Pancreas (tissue), 10 donors: ENCODE measurements around the gene PRR23E. TPM values are rescaled to one million over a fixed set of nuclear protein-coding genes. Genes with fewer than 3 reads are reported as not detected.

Source experiments
- ATAC-seq, 4 donors: fragments of 200-7000 bp; cut with Tn5 transposase; one replicate each; pipeline versions ENCODE4 v1.8.0 to v1.9.1; 2020; ENCODE audit warnings: mild to moderate bottlenecking in 4 of 4, moderate library complexity in 4 of 4
- DNase-seq, 6 donors: peaks; one replicate each; pipeline ENCODE4 v3.0.0-alpha.2; 2020
- FAIRE-seq: peaks from 2 replicates; lab custom pipeline; 2012; peaks lifted over from hg19 to GRCh38; lab: Jason Lieb, UNC
- H3K27ac ChIP-seq, 4 donors: fragments of 200-600 bp; sonication (generic); 1 replicate in 3 of 4; 2 replicates in 1 of 4; pipeline versions ENCODE4 v1.5.0 to v1.8.0; 2020
- H3K27me3 ChIP-seq, 4 donors: fragments of 200-600 bp; one replicate each; pipeline ENCODE4 v1.8.0; 2021
- H3K36me3 ChIP-seq, 3 donors: fragments of 200-600 bp; sonication (generic) in 1 of 3; one replicate each; pipeline versions ENCODE4 v1.5.0 to v1.8.0; 2020 to 2021
- H3K4me1 ChIP-seq, 3 donors: fragments of 200-600 bp; one replicate each; pipeline ENCODE4 v1.8.0; 2021
- H3K4me3 ChIP-seq, 4 donors: fragments of 200-600 bp; sonication (generic) in 2 of 4; one replicate each; pipeline versions ENCODE4 v1.5.0 to v1.8.0; 2020 to 2021
- H3K9me3 ChIP-seq, 4 donors: fragments of 200-600 bp; one replicate each; pipeline ENCODE4 v1.8.0; 2021
- CTCF ChIP-seq, 4 donors: fragments of 200-600 bp; sonication (generic) in 3 of 4; IDR thresholded peaks; one replicate each; pipeline versions ENCODE4 v1.5.0 to v1.8.0; 2021; ENCODE audit warnings: antibody characterized with exemption in 4 of 4
- WGBS, 2 donors: extraction: QIAGEN DNeasy Blood & Tissue Kit; methylation state at CpG; one replicate each; pipeline ENCODE4 v1.1.7; 2013; 5-methylcytosine and 5-hydroxymethylcytosine counted together
- intact Hi-C, 3 donors: fragments of 100-400 bp; cut with DNase I; formaldehyde crosslinking; loops; one replicate each; pipeline versions ENCODE4 v1.11.1 to v1.14.2; 2022
- polyA plus RNA-seq, 2 donors: library from polyadenylated mRNA; stranded (reverse); fragments of 200-250 nt; gene quantifications; one replicate each; pipeline ENCODE4 v1.2.3, GENCODE V29; 2013
- total RNA-seq, 6 donors: library from RNA; stranded (reverse); fragmentation: NEBNext Ultra II Directional in 4 of 6; extraction: Animal tissue kit (Norgen Biotek cat#: 25700) in 4 of 6; gene quantifications; one replicate each; pipeline versions ENCODE4 v1.2.1 to v1.2.4, GENCODE V29; 2021 to 2023
- donor health status: healthy with polysubstance abuse.
- donor health status: DM: no; HTN: no; CAD: no; lungs with moderate emphysema.
- donor health status: DM: no; HTN: no; CAD: no.
- donor health status: control.
- donor health status: control.
- donor health status: Bipolar disorder and iron deficiency.
- donor health status: DM: yes; HTN: yes; CAD: no.
- donor health status: DM: no; HTN: no; CAD: no.
- donor health status: DM: no; HTN: no; CAD: no.
- donor health status: DM: yes; HTN: yes; CAD: no.

The PRR23E gene
- total and polyA plus RNA-seq, 8 donors: not detected

GRCh38 chr3:127193775-127194174 is 844 bp downstream of the PRR23E start:
- no peak for TF ChIP-seq CTCF (IDR thresholded peaks at IDR 0.05)
- Histone ChIP-seq H3K36me3 (no peaks in the 10 kb centered on the region), H3K4me1 (no peaks in the 10 kb centered on the region), H3K9me3 (no peaks in the 10 kb centered on the region), H3K4me3 (no peak overlapping the region), H3K27me3 (no peaks in the 10 kb centered on the region), H3K27ac (no peak overlapping the region)
- DNase-seq: no peak
- no peak for ATAC-seq
- intact Hi-C loops: no loop called here
- FAIRE-seq: no peak
- 31 to 40% methylated on average over 3 of the region's 3 CpGs for WGBS, 2 donors

- no peak for FAIRE-seq
- Histone ChIP-seq H3K9me3 (no peaks in the 10 kb centered on the region), H3K4me1 (no peaks in the 10 kb centered on the region), H3K4me3 (no peak overlapping the region), H3K36me3 (no peaks in the 10 kb centered on the region), H3K27ac (no peak overlapping the region), H3K27me3 (no peaks in the 10 kb centered on the region)
- ATAC-seq: no peak
- intact Hi-C loops: no loop called here
- peak in 1 of 6 donors; percentile 34 for DNase-seq
- TF ChIP-seq CTCF (IDR thresholded peaks at IDR 0.05): no peak
- WGBS, 2 donors: 83 to 88% methylated on average over 8 of the region's 8 CpGs
These were observed 1.8 kb downstream of the PRR23E start for GRCh38 chr3:127194601-127195187.

- no peak overlapping the region for H3K27ac ChIP-seq
- no peak for TF ChIP-seq CTCF (IDR thresholded peaks at IDR 0.05)
- FAIRE-seq (no peak), ATAC-seq (no peak), DNase-seq (no peak)
- no peaks in the 10 kb centered on the region for H3K27me3 ChIP-seq
- intact Hi-C loops: no loop called here
- no peak overlapping the region for H3K4me3 ChIP-seq
- no peaks in the 10 kb centered on the region for H3K36me3 ChIP-seq
- no peaks in the 10 kb centered on the region for H3K9me3 ChIP-seq
- H3K4me1 ChIP-seq: no peaks in the 10 kb centered on the region
- WGBS, 2 donors: 89% methylated on average over 6 of the region's 6 CpGs
These were observed 2.5 kb downstream of the PRR23E start for GRCh38 chr3:127195417-127195816.

- intact Hi-C loops: no loop called here
- ATAC-seq (no peak), FAIRE-seq (no peak), DNase-seq (no peak)
- H3K4me3 ChIP-seq: no peak overlapping the region
- WGBS, 2 donors: 50 to 62% methylated on average over 2 of the region's 2 CpGs
- no peak for TF ChIP-seq CTCF (IDR thresholded peaks at IDR 0.05)
- no peak overlapping the region for H3K27ac ChIP-seq
- no peaks in the 10 kb centered on the region for H3K27me3 ChIP-seq
- no peaks in the 10 kb centered on the region for H3K9me3 ChIP-seq
- H3K36me3 ChIP-seq: no peaks in the 10 kb centered on the region
- no peaks in the 10 kb centered on the region for H3K4me1 ChIP-seq
These were observed 3.1 kb downstream of the PRR23E start for GRCh38 chr3:127196002-127196401.

- intact Hi-C loops: no loop called here
- FAIRE-seq: no peak
- WGBS, 2 donors: 80 to 82% methylated on average over 15 of the region's 15 CpGs
These were observed 3.8 kb downstream of the PRR23E start for GRCh38 chr3:127196466-127197299.

More at GRCh38 chr3:127196466-127197299, 3.8 kb downstream of the PRR23E start:
- Histone ChIP-seq H3K27ac (no peak overlapping the region), H3K9me3 (no peaks in the 10 kb centered on the region), H3K27me3 (no peaks in the 10 kb centered on the region), H3K4me1 (no peaks in the 10 kb centered on the region), H3K4me3 (no peak overlapping the region), H3K36me3 (no peaks in the 10 kb centered on the region)
- peak in 1 of 6 donors; percentile 54 for DNase-seq
- no peak for TF ChIP-seq CTCF (IDR thresholded peaks at IDR 0.05)
- no peak for ATAC-seq
